GM20000 (cell line): Measurements from ENCODE around the gene OR9Q1.
"Not testable (repeated sequence)": the region's sequence is repeated elsewhere in the genome, so short reads cannot be mapped to it uniquely, and the experiment has no call there.

ENCODE experiments used
- DNase-seq: peaks from one replicate; pipeline ENCODE4 v3.0.0; 2012; ENCODE audit warnings: low spot score
- TF ChIP-seq, protein P1 (sequence below): IDR thresholded peaks from 2 replicates; pipeline ENCODE4 v1.5.1; 2012; ENCODE audit warnings: mild to moderate bottlenecking, control low read depth; ENCODE audit errors: extremely low read depth, missing control alignments

The OR9Q1 gene

DNA sequence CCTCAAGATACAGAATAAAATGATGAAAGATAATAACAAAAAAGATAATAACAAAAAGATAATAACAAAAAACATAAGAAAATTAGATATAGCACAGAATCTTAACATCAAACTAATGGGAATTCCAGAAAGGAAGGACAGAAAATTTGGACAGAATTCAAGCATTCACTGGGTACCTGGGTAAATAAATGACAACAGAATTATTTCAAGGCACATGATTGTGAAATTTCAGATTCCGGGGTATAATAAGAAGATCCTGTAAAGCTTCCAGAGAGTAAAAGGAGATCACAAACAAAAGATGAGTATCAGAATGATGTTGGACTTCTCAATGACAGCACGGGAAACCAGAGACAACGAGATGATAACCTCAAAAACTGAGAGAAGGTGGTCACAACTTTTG lies 42.1 kb upstream of the OR9Q1 start:
- TF ChIP-seq, protein P1, sequence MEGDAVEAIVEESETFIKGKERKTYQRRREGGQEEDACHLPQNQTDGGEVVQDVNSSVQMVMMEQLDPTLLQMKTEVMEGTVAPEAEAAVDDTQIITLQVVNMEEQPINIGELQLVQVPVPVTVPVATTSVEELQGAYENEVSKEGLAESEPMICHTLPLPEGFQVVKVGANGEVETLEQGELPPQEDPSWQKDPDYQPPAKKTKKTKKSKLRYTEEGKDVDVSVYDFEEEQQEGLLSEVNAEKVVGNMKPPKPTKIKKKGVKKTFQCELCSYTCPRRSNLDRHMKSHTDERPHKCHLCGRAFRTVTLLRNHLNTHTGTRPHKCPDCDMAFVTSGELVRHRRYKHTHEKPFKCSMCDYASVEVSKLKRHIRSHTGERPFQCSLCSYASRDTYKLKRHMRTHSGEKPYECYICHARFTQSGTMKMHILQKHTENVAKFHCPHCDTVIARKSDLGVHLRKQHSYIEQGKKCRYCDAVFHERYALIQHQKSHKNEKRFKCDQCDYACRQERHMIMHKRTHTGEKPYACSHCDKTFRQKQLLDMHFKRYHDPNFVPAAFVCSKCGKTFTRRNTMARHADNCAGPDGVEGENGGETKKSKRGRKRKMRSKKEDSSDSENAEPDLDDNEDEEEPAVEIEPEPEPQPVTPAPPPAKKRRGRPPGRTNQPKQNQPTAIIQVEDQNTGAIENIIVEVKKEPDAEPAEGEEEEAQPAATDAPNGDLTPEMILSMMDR: no peak
- DNase-seq: no peak

DNA sequence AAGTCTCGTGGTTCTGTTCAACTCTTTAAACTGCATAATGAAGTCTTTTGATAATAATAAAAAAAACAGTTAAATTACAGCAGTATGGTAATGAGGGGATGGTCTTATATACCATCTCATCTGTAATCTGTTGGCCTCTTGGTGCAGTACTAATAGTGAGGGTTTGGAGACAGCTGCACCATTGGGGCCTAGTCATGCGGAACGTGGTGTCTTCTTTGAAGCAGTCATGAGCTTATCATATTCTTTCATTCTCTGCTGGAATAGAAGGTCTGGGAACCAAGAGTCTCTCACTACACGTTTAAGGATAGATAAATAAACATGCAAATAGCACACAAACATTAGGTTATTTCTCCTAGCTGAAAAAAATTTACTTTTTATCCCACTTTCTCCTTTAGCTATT lies 40.9 kb upstream of the OR9Q1 start:
- TF ChIP-seq, protein P1: no peak
- no peak for DNase-seq

DNA sequence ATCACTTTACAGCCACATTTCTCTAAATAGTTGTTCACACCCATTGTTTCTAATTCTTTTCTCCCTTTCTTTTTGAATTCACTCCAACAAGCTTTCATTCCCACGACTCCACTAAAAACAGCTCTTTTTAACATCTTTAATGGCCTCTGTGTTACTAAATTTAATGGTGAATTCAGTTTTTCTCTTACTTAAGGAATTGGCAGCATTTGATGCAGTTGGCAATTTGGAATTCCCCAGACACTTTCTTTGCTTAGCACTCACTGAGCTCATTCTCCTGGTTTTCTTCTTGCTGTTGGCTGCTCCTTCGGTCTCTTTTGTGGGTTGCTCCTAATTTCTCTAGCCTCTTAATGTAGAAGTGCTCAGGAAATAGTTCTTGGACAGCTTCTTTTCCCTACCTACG lies 40.5 kb upstream of the OR9Q1 start:
- no peak for DNase-seq
- TF ChIP-seq, protein P1: no peak

DNA sequence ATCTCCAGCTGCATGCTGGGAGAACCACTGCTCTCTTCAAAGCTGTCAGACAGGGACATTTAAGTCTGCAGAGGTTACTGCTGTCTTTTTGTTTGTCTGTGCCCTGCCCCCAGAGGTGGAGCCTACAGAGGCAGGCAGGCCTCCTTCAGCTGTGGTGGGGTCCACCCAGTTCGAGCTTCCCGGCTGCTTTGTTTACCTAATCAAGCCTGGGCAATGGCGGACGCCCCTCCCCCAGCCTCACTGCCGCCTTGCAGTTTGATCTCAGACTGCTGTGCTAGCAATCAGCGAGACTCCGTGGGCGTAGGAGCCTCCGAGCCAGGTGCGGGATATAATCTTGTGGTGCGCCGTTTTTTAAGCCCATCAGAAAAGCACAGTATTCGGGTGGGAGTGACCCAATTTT lies 24.2 kb upstream of the OR9Q1 start:
- not testable (repeated sequence) for DNase-seq

DNA sequence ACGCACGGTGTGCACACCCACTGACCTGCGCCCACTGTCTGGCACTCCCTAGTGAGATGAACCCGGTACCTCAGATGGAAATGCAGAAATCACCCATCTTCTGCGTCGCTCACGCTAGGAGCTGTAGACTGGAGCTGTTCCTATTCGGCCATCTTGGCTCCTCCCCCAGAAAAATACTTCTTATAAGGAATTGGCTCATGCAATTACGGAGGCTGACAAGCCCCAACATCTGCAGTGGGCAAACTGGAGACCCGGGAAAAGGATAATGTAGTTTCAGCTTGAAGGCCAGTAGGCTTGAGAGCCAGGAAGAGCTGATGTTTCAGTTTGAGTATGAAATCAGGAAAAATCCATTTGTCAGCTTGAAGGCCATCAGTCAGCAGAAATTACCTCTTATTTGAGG lies 23.7 kb upstream of the OR9Q1 start:
- not testable (repeated sequence) for DNase-seq

DNA sequence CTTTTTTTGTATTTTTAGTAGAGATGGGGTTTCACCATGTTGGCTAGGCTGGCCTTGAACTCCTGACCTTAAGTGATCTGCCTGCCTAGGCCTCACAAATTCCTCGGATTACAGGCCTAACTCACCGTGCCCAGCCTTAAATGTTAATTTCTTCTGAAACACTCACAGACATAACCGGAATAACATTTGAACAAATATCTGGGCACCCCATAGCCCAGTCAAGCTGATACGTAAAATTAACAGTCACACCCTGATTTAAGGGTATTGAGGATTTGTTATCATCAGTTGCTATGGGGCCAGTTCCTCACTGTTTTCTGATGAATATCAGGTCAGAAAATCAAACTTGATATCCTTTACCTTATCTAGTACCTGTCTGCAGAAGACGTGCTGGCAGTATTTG lies 23.0 kb upstream of the OR9Q1 start:
- TF ChIP-seq, protein P1: no peak
- no peak for DNase-seq

DNA sequence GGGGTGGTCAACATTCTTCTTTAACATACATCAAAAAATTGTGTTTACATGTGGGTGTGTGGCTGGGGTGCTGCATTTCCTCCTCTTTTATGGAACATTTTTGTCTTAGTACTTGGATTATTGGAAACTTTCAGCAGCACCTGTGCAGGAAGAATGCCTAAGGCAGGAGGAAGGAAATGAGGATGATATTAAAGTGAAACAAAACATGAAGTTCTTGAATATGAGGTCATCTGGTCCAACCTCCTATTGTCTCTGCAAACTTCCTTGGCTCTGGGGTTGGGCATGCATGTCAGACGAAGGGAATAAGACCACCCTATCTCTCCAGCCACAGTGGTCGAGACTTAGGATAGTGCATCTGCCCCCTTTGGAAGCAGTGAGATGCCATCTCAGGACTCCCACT lies 20.6 kb upstream of the OR9Q1 start:
- no peak for DNase-seq
- TF ChIP-seq, protein P1: no peak

DNA sequence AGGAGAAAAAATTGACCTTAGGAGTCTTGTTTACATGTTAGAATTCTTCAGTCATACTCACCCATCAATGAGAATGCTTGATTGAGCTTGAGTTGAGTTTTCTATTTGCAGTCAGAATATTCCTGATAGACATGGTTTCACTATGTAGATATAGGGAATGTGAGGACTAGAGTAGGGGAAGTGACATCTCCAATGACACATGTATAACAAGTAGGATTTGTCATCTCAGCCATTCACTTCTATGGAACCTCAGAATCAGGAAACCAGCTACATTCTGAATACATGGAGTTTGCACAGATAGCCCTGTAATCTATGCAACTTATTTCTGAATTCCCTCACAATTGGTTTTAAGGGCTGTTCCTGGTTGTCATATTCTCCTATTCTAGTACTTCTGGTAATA lies 20.1 kb upstream of the OR9Q1 start:
- DNase-seq: no peak
- TF ChIP-seq, protein P1: no peak

DNA sequence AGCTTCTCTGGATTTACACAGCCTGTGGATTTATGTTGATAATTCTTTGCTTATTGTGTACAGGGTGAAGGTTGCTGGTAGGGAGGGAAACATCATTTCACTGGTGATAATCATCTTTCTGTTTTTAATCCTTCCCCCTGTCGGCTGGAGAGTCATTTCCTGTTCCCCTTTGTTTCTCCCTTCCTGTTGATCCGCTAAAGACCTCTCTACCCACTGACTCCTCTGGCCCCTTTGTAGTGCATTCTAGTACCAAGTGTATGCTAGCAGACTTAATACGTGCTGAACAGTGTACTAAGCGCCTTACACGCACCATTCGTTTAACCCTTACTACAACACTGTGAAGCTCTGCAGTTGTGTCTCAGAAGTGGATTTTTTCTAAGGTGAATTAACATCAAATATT lies 19.0 kb upstream of the OR9Q1 start:
- no peak for DNase-seq
- TF ChIP-seq, protein P1: no peak
